H1 (cell line): ENCODE data around the gene PXDN. TPM values are rescaled to one million over a fixed set of nuclear protein-coding genes. Genes with fewer than 3 reads are reported as not detected.

Source experiments
- BACH1 ChIP-seq: IDR thresholded peaks from 2 replicates; pipeline ENCODE4 v1.6.1; 2012; ENCODE audit warnings: low read length, improper control_type of control experiment
- EZH2 ChIP-seq: fragments of 200-600 bp; sonication (generic); IDR thresholded peaks from 2 replicates; pipeline ENCODE4 v1.7.1; 2012; ENCODE audit warnings: low read depth, mild to moderate bottlenecking, moderate library complexity, low read length, inconsistent platforms; ENCODE audit not compliant: severe bottlenecking
- FOSL1 ChIP-seq: IDR thresholded peaks from 2 replicates; pipeline ENCODE4 v1.6.1; 2011; ENCODE audit warnings: mild to moderate bottlenecking, low read depth, low read length, moderate library complexity; ENCODE audit not compliant: insufficient read depth
- GTF2F1 ChIP-seq: IDR thresholded peaks from 2 replicates; pipeline ENCODE4 v1.6.1; 2012; ENCODE audit warnings: low read depth, low read length, improper control_type of control experiment, borderline replicate concordance
- HDAC2 ChIP-seq, 2 experiments: fragments of 300-600 bp in 1 of 2; sonication (generic) in 1 of 2; IDR thresholded peaks; 2 replicates each; pipeline ENCODE4 v1.6.1; 2011 to 2012; ENCODE audit warnings: low read depth in 2 of 2, low read length in 2 of 2, mild to moderate bottlenecking in 2 of 2, moderate library complexity in 2 of 2, borderline replicate concordance in 1 of 2, inconsistent platforms in 1 of 2
- HDAC6 ChIP-seq: IDR thresholded peaks from one replicate; pipeline ENCODE4 v1.7.1; 2012; ENCODE audit warnings: low read depth, mild to moderate bottlenecking, inconsistent platforms, low read length, moderate library complexity
- JUND ChIP-seq: IDR thresholded peaks from 2 replicates; pipeline ENCODE4 v1.6.1; 2011; ENCODE audit warnings: mild to moderate bottlenecking, improper control_type of control experiment, low read length
- KDM4A ChIP-seq: IDR thresholded peaks from one replicate; pipeline ENCODE4 v1.7.1; 2012; ENCODE audit warnings: low read depth, mild to moderate bottlenecking, moderate library complexity, low read length, inconsistent platforms; ENCODE audit not compliant: severe bottlenecking
- KDM5A ChIP-seq: fragments of 200-600 bp; IDR thresholded peaks from 2 replicates; pipeline ENCODE4 v1.7.1; 2012; ENCODE audit warnings: mild to moderate bottlenecking, low read length, inconsistent platforms, mixed read lengths
- NRF1 ChIP-seq: IDR thresholded peaks from 2 replicates; pipeline ENCODE4 v1.6.1; 2011; ENCODE audit warnings: mild to moderate bottlenecking, low read depth, low read length, improper control_type of control experiment
- PHF8 ChIP-seq: fragments of 200-600 bp; sonication (generic); conservative IDR thresholded peaks from 2 replicates; pipeline ENCODE4 v1.7.1; 2012; ENCODE audit warnings: low read depth, mild to moderate bottlenecking, inconsistent platforms, low read length, moderate library complexity
- RAD21 ChIP-seq, 2 experiments: IDR thresholded peaks in 1 of 2; conservative IDR thresholded peaks in 1 of 2; 2 replicates each; pipeline ENCODE4 v1.6.1; 2011; ENCODE audit warnings: low read depth in 2 of 2, low read length in 2 of 2, improper control_type of control experiment in 1 of 2, inconsistent platforms in 1 of 2, mild to moderate bottlenecking in 1 of 2, moderate library complexity in 1 of 2
- SRF ChIP-seq: IDR thresholded peaks from 2 replicates; pipeline ENCODE4 v1.6.1; 2011; ENCODE audit warnings: mild to moderate bottlenecking, low read depth, low read length, moderate library complexity
- TAF7 ChIP-seq: optimal IDR thresholded peaks from 2 replicates; pipeline ENCODE3; 2011; ENCODE audit warnings: low read depth, mild to moderate bottlenecking, inconsistent platforms, low read length, moderate library complexity, borderline replicate concordance
- TEAD4 ChIP-seq: IDR thresholded peaks from 2 replicates; pipeline ENCODE4 v1.6.1; 2012; ENCODE audit warnings: low read depth, low read length, inconsistent platforms, mixed read lengths
- polyA plus RNA-seq, 7 experiments: library from polyadenylated mRNA; depleted of rRNA in 3 of 7; stranded (reverse) in 5 of 7; unstranded in 2 of 7; fragments of >200 nt in 5 of 7; fragments of 200-250 nt in 2 of 7; gene quantifications; 1 replicate in 5 of 7; 2 replicates in 1 of 7; 4 replicates in 1 of 7; pipeline versions ENCODE4 v1.2.1 to v1.2.3, GENCODE V29; 2011 to 2013; ENCODE audit warnings: missing spikeins in 2 of 7, mixed read lengths in 2 of 7
- total RNA-seq: library from RNA; stranded (reverse); fragmentation: NEBNext Ultra II Directional; extraction: Animal tissue kit (Norgen Biotek cat#: 25700); gene quantifications from 2 replicates; pipeline ENCODE4 v1.2.1, GENCODE V29; 2021
- TF ChIP-seq, protein P1 (sequence below): IDR thresholded peaks from 2 replicates; pipeline ENCODE4 v1.6.1; 2012; ENCODE audit warnings: inconsistent platforms

The PXDN gene
- total and polyA plus RNA-seq, 2 of the 8 experiments (the other 6 are each of a cell fraction or from before 2014, with no cell fraction given) = 104 to 141 TPM

DNA sequence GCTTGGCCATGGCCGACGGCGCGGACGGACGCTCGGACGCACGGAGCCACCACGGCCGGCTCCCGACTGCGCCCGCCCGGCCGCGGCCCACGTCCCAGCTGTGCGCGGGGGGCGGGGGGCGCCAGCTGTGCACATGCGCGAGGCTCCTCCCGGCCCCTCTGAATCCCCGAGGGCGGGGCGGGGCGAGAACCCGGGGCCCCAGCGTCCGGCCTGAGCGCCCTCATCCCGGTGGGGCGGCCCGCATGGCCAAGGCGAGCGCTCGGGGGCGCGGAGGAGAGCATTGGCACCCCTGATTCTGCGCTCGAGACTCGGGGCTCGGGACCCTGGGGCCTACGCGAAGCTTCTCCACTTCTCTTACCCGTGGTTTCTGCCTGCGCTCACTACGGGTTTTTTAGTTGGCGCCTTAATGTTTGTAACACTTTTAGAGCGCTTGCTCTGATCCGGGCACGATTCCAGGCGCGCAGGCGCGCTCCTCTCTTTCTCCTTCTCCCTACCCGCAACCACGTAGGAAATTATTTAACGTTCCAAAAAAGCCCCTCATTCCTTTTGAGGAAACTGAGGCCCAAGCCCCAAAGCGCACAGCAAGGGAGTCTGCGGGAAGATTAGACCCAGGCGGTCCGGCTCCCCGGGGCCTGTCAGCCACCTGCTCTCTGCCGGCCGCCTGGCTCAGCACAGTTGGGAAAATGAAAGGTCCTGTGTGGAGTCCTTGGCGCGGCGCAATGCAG, at the start of gene PXDN (continued):
- no peak for TF ChIP-seq HDAC6
- TF ChIP-seq KDM4A = peak; percentile 81
- peak; percentile 30 for TF ChIP-seq NRF1
- no peak for TF ChIP-seq GTF2F1
- TF ChIP-seq KDM5A = no peak
- TF ChIP-seq JUND = no peak
- TF ChIP-seq, protein P1, sequence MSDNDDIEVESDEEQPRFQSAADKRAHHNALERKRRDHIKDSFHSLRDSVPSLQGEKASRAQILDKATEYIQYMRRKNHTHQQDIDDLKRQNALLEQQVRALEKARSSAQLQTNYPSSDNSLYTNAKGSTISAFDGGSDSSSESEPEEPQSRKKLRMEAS = peak; percentile 17; the same call in 1 of the 2 replicates
- TF ChIP-seq RAD21 (IDR thresholded peaks at IDR 0.05 in 1 of 2, conservative IDR thresholded peaks at IDR 0.05 in 1 of 2; ENCODE audit: low read depth in 2 of 2, low read length in 2 of 2) = no peak
- TF ChIP-seq BACH1 = no peak
- no peak for TF ChIP-seq FOSL1
- peak; percentile 21 for TF ChIP-seq EZH2
- TF ChIP-seq TAF7 = no peak
- 0 out of 4 replicates have a peak, but pooled peaks of 1 of the 2 experiments have one; percentile 19 for TF ChIP-seq HDAC2 (IDR thresholded peaks at IDR 0.05; ENCODE audit: borderline replicate concordance in 1 of 2, low read depth in 2 of 2, low read length in 2 of 2)
- TF ChIP-seq TEAD4 = no peak
- TF ChIP-seq PHF8 = no peak
- TF ChIP-seq SRF = no peak
